GM19238 (cell line): ENCODE results near the gene SDSL.

Source experiments
- DNase-seq: peaks from one replicate; pipeline ENCODE4 v3.0.0; 2011; ENCODE audit warnings: low spot score; ENCODE audit not compliant: insufficient read length

SDSL gene

GRCh38 chr12:113420996-113421595 is 1.1 kb upstream of the SDSL start:
- no peak for DNase-seq

- DNase-seq = no peak
These were observed 898 bp downstream of the SDSL start for GRCh38 chr12:113422886-113423669.

GRCh38 chr12:113424456-113424855 is 2.3 kb downstream of the SDSL start:
- DNase-seq = no peak

GRCh38 chr12:113424915-113425823 is 3.0 kb downstream of the SDSL start:
- DNase-seq = no peak

- no peak for DNase-seq
These were observed 3.8 kb downstream of the SDSL start for GRCh38 chr12:113425960-113426453.

- no peak for DNase-seq
These were observed 5.7 kb downstream of the SDSL start for GRCh38 chr12:113427882-113428281.

GRCh38 chr12:113428482-113428881 is 6.3 kb downstream of the SDSL start:
- DNase-seq = no peak

- no peak for DNase-seq
These were observed 10.8 kb downstream of the SDSL start for GRCh38 chr12:113432986-113433385.

- DNase-seq = no peak
These were observed 13.2 kb downstream of the SDSL start for GRCh38 chr12:113435367-113435766.

GRCh38 chr12:113436586-113436985 is 14.4 kb downstream of the SDSL start:
- no peak for DNase-seq

GRCh38 chr12:113436993-113437728 is 15.0 kb downstream of the SDSL start:
- DNase-seq = no peak

- DNase-seq = no peak
These were observed 15.5 kb downstream of the SDSL start for GRCh38 chr12:113437729-113438100.

GRCh38 chr12:113438523-113439300 is 16.5 kb downstream of the SDSL start:
- DNase-seq = no peak

- DNase-seq = no peak
These were observed 17.1 kb downstream of the SDSL start for GRCh38 chr12:113439301-113439597.

- DNase-seq = no peak
These were observed 17.4 kb downstream of the SDSL start for GRCh38 chr12:113439606-113440030.

- no peak for DNase-seq
These were observed 18.2 kb downstream of the SDSL start for GRCh38 chr12:113440336-113440735.

GRCh38 chr12:113440947-113441782 is 19.0 kb downstream of the SDSL start:
- DNase-seq = no peak

GRCh38 chr12:113443030-113443539 is 20.9 kb downstream of the SDSL start:
- no peak for DNase-seq

- DNase-seq = no peak
These were observed 23.5 kb downstream of the SDSL start for GRCh38 chr12:113445544-113446171.
